ENCODE data around the gene SLC49A4.

GRCh38 chr3:122776675-122777468 lies 18.0 kb upstream of the SLC49A4 start:
- TF ChIP-seq ZNF274 (IDR thresholded peaks at IDR 0.05; ENCODE audit: low read depth, low read length) = no peak
- TF ChIP-seq YY1 (IDR thresholded peaks at IDR 0.05; ENCODE audit: insufficient read depth, insufficient read length) = no peak
